ENCODE results near the gene SNPH. TPM values are rescaled to one million over a fixed set of nuclear protein-coding genes. Genes with fewer than 3 reads are reported as not detected.
A peak's percentile ranks its signal among the peaks of the same experiment; 100 is the strongest.

Gene SNPH
- total and polyA plus RNA-seq, 4 donors: 1.2 to 3.3 (median 2.1) TPM

DNA sequence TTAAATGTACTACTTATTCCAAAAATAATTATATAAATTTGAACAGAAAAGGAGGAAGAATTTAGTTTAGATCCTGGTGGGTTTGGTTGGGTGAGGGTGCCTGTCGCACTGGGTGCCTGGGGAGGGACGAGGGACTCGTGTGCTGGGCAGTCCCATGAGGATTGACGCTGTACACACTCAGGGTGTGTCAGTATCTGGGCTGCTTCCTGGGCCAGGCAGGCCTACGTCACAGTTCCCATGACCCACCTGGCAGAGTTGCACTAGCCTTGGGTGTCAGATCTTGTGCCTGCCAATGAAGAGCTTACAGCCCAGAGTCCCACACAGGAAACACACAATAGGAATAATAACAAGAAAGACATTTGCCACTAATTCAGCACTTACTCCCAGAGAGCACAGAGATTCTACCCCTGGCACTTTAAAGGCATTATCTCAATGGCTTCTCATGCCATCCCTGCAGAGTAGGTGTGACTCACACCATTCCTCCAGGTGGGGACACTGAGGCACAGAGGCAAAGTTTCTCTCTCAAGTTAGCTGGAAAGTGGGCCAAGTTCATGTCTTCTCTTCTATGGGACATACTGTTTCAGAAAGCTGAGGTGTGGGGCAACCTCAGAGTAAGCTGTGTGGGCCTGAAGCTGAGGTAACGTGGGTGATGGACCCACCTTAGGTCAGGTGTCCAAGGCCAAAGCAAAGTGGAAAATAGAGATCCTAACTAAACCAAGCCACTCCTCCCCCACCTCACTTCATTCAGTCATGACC is 64.2 kb downstream of the SNPH start:
- WGBS, 2 donors: 65 to 76% methylated on average over 6 of the region's 6 CpGs
- TF ChIP-seq, protein P1, sequence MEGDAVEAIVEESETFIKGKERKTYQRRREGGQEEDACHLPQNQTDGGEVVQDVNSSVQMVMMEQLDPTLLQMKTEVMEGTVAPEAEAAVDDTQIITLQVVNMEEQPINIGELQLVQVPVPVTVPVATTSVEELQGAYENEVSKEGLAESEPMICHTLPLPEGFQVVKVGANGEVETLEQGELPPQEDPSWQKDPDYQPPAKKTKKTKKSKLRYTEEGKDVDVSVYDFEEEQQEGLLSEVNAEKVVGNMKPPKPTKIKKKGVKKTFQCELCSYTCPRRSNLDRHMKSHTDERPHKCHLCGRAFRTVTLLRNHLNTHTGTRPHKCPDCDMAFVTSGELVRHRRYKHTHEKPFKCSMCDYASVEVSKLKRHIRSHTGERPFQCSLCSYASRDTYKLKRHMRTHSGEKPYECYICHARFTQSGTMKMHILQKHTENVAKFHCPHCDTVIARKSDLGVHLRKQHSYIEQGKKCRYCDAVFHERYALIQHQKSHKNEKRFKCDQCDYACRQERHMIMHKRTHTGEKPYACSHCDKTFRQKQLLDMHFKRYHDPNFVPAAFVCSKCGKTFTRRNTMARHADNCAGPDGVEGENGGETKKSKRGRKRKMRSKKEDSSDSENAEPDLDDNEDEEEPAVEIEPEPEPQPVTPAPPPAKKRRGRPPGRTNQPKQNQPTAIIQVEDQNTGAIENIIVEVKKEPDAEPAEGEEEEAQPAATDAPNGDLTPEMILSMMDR (IDR thresholded peaks at IDR 0.05; ENCODE audit: control extremely low read depth, extremely low read depth): no peak
- Histone ChIP-seq H3K4me3 (no peak overlapping the region), H3K9ac (ENCODE audit: insufficient read depth in 1 of 2, low read length in 2 of 2) (no peak overlapping the region), H3K36me3 (ENCODE audit: control insufficient read depth in 4 of 4, insufficient read depth in 4 of 4, low read length in 4 of 4) (peaks cover 0 to 6% (median 0%) of the 10 kb centered on the region in 4 donors), H3K27me3 (ENCODE audit: control insufficient read depth in 3 of 3, insufficient read depth in 3 of 3, low read length in 2 of 3) (no peaks in the 10 kb centered on the region), H3K4me1 (ENCODE audit: control insufficient read depth in 5 of 5, insufficient read depth in 5 of 5, low read length in 5 of 5) (peaks cover 6 to 44% (median 9%) of the 10 kb centered on the region in 5 donors), H3K27ac (ENCODE audit: low read depth in 1 of 2, low read length in 1 of 2) (peak overlapping the region; percentile 71 to 94), H3K9me3 (ENCODE audit: control insufficient read depth in 4 of 4, insufficient read depth in 3 of 4, low read length in 3 of 4) (no peaks in the 10 kb centered on the region)
- no peak for DNase-seq
- ATAC-seq (ENCODE audit: insufficient read depth, low FRiP score): no peak

- H3K9me3 ChIP-seq (ENCODE audit: control insufficient read depth in 4 of 4, insufficient read depth in 3 of 4, low read length in 3 of 4): no peaks in the 10 kb centered on the region
- peaks cover 4 to 43% (median 6%) of the 10 kb centered on the region in 5 donors for H3K4me1 ChIP-seq (ENCODE audit: control insufficient read depth in 5 of 5, insufficient read depth in 5 of 5, low read length in 5 of 5)
- H3K4me3 ChIP-seq: no peak overlapping the region
- peak overlapping the region; percentile 69 to 71 for H3K27ac ChIP-seq (ENCODE audit: low read depth in 1 of 2, low read length in 1 of 2)
- ATAC-seq (ENCODE audit: insufficient read depth, low FRiP score): no peak
- WGBS, 2 donors: 98 to 99% methylated on average over 2 of the region's 2 CpGs
- H3K27me3 ChIP-seq (ENCODE audit: control insufficient read depth in 3 of 3, insufficient read depth in 3 of 3, low read length in 2 of 3): no peaks in the 10 kb centered on the region
- DNase-seq: no peak
- H3K36me3 ChIP-seq (ENCODE audit: control insufficient read depth in 4 of 4, insufficient read depth in 4 of 4, low read length in 4 of 4): peaks cover 0 to 6% (median 0%) of the 10 kb centered on the region in 4 donors
- no peak overlapping the region for H3K9ac ChIP-seq (ENCODE audit: insufficient read depth in 1 of 2, low read length in 2 of 2)
- TF ChIP-seq, protein P1 (IDR thresholded peaks at IDR 0.05; ENCODE audit: control extremely low read depth, extremely low read depth): no peak
Observed at GRCh38 chr20:1331101-1331500, 65.0 kb downstream of the SNPH start.

GRCh38 chr20:1331801-1332453 is 65.8 kb downstream of the SNPH start:
- TF ChIP-seq, protein P1 (IDR thresholded peaks at IDR 0.05; ENCODE audit: control extremely low read depth, extremely low read depth): no peak
- Histone ChIP-seq H3K36me3 (ENCODE audit: control insufficient read depth in 4 of 4, insufficient read depth in 4 of 4, low read length in 4 of 4) (peaks cover 0 to 6% (median 0%) of the 10 kb centered on the region in 4 donors), H3K27ac (ENCODE audit: low read depth in 1 of 2, low read length in 1 of 2) (peak overlapping the region in 1 of 2 donors; percentile 55), H3K4me1 (ENCODE audit: control insufficient read depth in 5 of 5, insufficient read depth in 5 of 5, low read length in 5 of 5) (peaks cover 0 to 42% (median 5%) of the 10 kb centered on the region in 5 donors), H3K9me3 (ENCODE audit: control insufficient read depth in 4 of 4, insufficient read depth in 3 of 4, low read length in 3 of 4) (no peaks in the 10 kb centered on the region), H3K9ac (ENCODE audit: insufficient read depth in 1 of 2, low read length in 2 of 2) (no peak overlapping the region), H3K4me3 (no peak overlapping the region), H3K27me3 (ENCODE audit: control insufficient read depth in 3 of 3, insufficient read depth in 3 of 3, low read length in 2 of 3) (no peaks in the 10 kb centered on the region)
- no peak for ATAC-seq (ENCODE audit: insufficient read depth, low FRiP score)
- no peak for DNase-seq
- WGBS, 2 donors: 93 to 96% methylated on average over 6 of the region's 6 CpGs
